Panc1 (cell line): Measurements from ENCODE around the gene ATPAF2.

ENCODE experiments used
- POLR2AphosphoS5 ChIP-seq: IDR thresholded peaks from 2 replicates; pipeline ENCODE4 v1.6.1; 2012; ENCODE audit warnings: mild to moderate bottlenecking, low read depth, low read length, moderate library complexity
- SIN3A ChIP-seq: IDR thresholded peaks from 2 replicates; pipeline ENCODE4 v1.6.1; 2012; ENCODE audit warnings: low read depth, mild to moderate bottlenecking, low read length, moderate library complexity, borderline replicate concordance; ENCODE audit not compliant: insufficient read depth
- TCF7L2 ChIP-seq: IDR thresholded peaks from 2 replicates; pipeline ENCODE4 v1.6.1; 2011; ENCODE audit warnings: mild to moderate bottlenecking, low read depth, low read length, inconsistent platforms
- TF ChIP-seq, protein P1 (sequence below): fragments of 450-650 bp; IDR thresholded peaks from 2 replicates; pipeline ENCODE4 v1.5.1; 2017; ENCODE audit warnings: mild to moderate bottlenecking

GRCh38 chr17:17983376-17983775 is 55.6 kb downstream of the ATPAF2 start:
- TF ChIP-seq, protein P1, sequence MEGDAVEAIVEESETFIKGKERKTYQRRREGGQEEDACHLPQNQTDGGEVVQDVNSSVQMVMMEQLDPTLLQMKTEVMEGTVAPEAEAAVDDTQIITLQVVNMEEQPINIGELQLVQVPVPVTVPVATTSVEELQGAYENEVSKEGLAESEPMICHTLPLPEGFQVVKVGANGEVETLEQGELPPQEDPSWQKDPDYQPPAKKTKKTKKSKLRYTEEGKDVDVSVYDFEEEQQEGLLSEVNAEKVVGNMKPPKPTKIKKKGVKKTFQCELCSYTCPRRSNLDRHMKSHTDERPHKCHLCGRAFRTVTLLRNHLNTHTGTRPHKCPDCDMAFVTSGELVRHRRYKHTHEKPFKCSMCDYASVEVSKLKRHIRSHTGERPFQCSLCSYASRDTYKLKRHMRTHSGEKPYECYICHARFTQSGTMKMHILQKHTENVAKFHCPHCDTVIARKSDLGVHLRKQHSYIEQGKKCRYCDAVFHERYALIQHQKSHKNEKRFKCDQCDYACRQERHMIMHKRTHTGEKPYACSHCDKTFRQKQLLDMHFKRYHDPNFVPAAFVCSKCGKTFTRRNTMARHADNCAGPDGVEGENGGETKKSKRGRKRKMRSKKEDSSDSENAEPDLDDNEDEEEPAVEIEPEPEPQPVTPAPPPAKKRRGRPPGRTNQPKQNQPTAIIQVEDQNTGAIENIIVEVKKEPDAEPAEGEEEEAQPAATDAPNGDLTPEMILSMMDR: no peak
- TF ChIP-seq TCF7L2: no peak
- TF ChIP-seq POLR2AphosphoS5: no peak
- no peak for TF ChIP-seq SIN3A
